ENCODE data around the gene CDC42EP4. TPM values are rescaled to one million over a fixed set of nuclear protein-coding genes. Genes with fewer than 3 reads are reported as not detected.
A peak's percentile ranks its signal among the peaks of the same experiment; 100 is the strongest.
"Not testable (repeated sequence)": the region's sequence is repeated elsewhere in the genome, so short reads cannot be mapped to it uniquely, and the experiment has no call there.

CDC42EP4 gene
- total RNA-seq, 2 experiments from 2014 or later = not detected

DNA sequence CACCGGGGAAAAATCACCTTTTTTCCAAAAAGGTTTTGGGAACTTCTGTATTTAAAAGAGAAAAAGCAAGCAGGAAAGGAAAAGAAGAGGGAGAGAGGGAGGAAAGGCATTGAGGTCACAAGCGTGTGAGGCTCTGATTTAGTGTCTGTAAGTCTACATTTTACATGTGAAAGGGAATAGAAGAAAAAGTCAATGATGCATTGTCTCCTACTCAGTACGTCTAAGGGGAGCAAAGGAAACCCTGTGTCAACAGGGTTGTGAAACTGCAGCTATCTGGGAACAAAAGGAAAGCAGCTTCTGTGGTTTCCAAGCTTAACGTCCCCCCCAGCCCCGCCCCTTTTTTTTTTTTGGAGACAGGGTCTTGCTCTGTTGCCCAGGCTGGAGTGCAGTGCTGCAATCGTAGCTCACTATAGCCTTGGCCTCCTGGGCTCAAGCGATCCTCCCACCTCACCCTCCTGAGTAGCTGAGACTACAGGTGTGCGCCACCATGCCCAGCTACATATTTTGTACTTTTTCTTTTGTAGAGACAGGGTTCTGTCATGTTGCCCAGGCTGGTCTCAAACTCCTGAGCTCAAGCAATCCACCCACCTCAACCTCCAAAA lies 1.8 kb upstream of the CDC42EP4 start:
- no peaks in the 10 kb centered on the region for H3K9me2 ChIP-seq (ENCODE audit: insufficient read depth, low read length)
- H4K20me1 ChIP-seq (ENCODE audit: insufficient read depth, low read length) = no peaks in the 10 kb centered on the region
- BruUV-seq (replicated peaks) = no TSS peak
- H3K79me2 ChIP-seq (ENCODE audit: insufficient read depth, low read depth, low read length) = no peaks in the 10 kb centered on the region
- ChIA-PET CTCF (ENCODE audit: unreplicated experiment) (no interaction called here), POLR2A (no interaction called here)
- H3K36me3 ChIP-seq (ENCODE audit: insufficient read depth, low read length) = no peaks in the 10 kb centered on the region
- H2AFZ ChIP-seq (ENCODE audit: low read length) = no peak overlapping the region
- no peaks in the 10 kb centered on the region for H3K9me3 ChIP-seq (ENCODE audit: low read length)
- TF ChIP-seq, protein P1, sequence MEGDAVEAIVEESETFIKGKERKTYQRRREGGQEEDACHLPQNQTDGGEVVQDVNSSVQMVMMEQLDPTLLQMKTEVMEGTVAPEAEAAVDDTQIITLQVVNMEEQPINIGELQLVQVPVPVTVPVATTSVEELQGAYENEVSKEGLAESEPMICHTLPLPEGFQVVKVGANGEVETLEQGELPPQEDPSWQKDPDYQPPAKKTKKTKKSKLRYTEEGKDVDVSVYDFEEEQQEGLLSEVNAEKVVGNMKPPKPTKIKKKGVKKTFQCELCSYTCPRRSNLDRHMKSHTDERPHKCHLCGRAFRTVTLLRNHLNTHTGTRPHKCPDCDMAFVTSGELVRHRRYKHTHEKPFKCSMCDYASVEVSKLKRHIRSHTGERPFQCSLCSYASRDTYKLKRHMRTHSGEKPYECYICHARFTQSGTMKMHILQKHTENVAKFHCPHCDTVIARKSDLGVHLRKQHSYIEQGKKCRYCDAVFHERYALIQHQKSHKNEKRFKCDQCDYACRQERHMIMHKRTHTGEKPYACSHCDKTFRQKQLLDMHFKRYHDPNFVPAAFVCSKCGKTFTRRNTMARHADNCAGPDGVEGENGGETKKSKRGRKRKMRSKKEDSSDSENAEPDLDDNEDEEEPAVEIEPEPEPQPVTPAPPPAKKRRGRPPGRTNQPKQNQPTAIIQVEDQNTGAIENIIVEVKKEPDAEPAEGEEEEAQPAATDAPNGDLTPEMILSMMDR (conservative IDR thresholded peaks at IDR 0.05; ENCODE audit: low read length) = no peak
- no peak for TF ChIP-seq EZH2phosphoT487 (IDR thresholded peaks at IDR 0.05; ENCODE audit: borderline replicate concordance, low read depth, low read length)
- no peak overlapping the region for H3K4me3 ChIP-seq (ENCODE audit: low read depth, low read length, poor library complexity, severe bottlenecking)
- H3K27ac ChIP-seq (ENCODE audit: low read depth, low read length, poor library complexity, severe bottlenecking) = no peak overlapping the region
- H3K4me2 ChIP-seq (ENCODE audit: low read length) = no peak overlapping the region
- H3K4me1 ChIP-seq (ENCODE audit: insufficient read depth, low read length, poor library complexity, severe bottlenecking) = no peaks in the 10 kb centered on the region
- intact Hi-C loops (cut with micrococcal nuclease; ENCODE audit: unreplicated experiment) = no loop called here
- DNase-seq (ENCODE audit: low spot score) = no peak

DNA sequence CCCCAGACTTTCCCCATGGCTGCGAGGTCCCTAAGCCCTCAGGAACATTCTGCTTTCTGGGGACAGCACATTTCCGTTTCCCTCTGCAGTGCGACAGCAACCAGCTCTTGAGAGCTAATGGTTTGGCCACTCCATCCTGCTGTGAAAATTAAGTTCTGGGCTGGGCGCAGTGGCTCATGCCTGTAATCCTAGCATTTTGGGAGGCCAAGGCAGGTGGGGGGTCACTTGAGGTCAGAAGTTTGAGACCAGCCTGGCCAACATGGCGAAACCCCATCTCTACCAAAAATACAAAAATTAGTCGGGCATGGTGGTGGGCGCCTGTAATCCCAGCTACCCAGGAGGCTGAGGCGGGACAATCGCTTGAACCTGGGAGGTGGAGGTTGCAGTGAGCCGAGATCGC lies 1.1 kb upstream of the CDC42EP4 start:
- DNase-seq (ENCODE audit: low spot score); BruUV-seq (replicated peaks); intact Hi-C loops (cut with micrococcal nuclease; ENCODE audit: unreplicated experiment); CTCF ChIA-PET (ENCODE audit: unreplicated experiment); H3K4me3 ChIP-seq (ENCODE audit: low read depth, low read length, poor library complexity, severe bottlenecking); POLR2A ChIA-PET; H3K79me2 ChIP-seq (ENCODE audit: insufficient read depth, low read depth, low read length); H4K20me1 ChIP-seq (ENCODE audit: insufficient read depth, low read length); H3K9me2 ChIP-seq (ENCODE audit: insufficient read depth, low read length); H3K36me3 ChIP-seq (ENCODE audit: insufficient read depth, low read length); H3K4me1 ChIP-seq (ENCODE audit: insufficient read depth, low read length, poor library complexity, severe bottlenecking); H2AFZ ChIP-seq (ENCODE audit: low read length); H3K9me3 ChIP-seq (ENCODE audit: low read length); H3K27ac ChIP-seq (ENCODE audit: low read depth, low read length, poor library complexity, severe bottlenecking); H3K4me2 ChIP-seq (ENCODE audit: low read length): not testable (repeated sequence)

DNA sequence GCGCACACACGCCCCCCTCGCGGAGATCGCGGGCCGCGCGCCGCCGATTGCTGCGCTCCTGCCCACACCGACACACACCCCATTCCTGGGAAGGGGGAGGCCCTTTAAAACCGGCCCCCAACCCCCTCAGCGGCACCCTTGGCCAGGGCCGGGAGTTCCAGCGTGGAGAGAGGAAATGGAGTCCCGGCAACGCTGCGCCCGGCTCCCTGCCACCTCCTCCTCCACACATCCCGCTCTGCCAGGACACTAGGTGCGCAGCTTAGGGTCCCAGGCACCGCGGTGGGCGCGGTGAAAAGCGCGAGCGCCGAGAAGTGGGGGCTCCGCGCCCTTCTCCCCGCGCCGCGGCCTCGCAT lies 397 bp downstream of the CDC42EP4 start:
- intact Hi-C loops (cut with micrococcal nuclease; ENCODE audit: unreplicated experiment) = no loop called here
- DNase-seq (ENCODE audit: low spot score) = no peak
- Histone ChIP-seq H3K27ac (ENCODE audit: low read depth, low read length, poor library complexity, severe bottlenecking) (no peak overlapping the region), H3K36me3 (ENCODE audit: insufficient read depth, low read length) (no peaks in the 10 kb centered on the region), H3K79me2 (ENCODE audit: insufficient read depth, low read depth, low read length) (no peaks in the 10 kb centered on the region), H3K9me2 (ENCODE audit: insufficient read depth, low read length) (no peaks in the 10 kb centered on the region), H3K4me1 (ENCODE audit: insufficient read depth, low read length, poor library complexity, severe bottlenecking) (no peaks in the 10 kb centered on the region), H2AFZ (ENCODE audit: low read length) (no peak overlapping the region), H3K4me3 (ENCODE audit: low read depth, low read length, poor library complexity, severe bottlenecking) (no peak overlapping the region), H3K9me3 (ENCODE audit: low read length) (no peaks in the 10 kb centered on the region), H3K4me2 (ENCODE audit: low read length) (peak overlapping the region; percentile 21; the same call in 1 of the 2 replicates), H4K20me1 (ENCODE audit: insufficient read depth, low read length) (no peaks in the 10 kb centered on the region)
- TF ChIP-seq, protein P1 (conservative IDR thresholded peaks at IDR 0.05; ENCODE audit: low read length) = no peak
- peak; percentile 45; the same call in 1 of the 2 replicates for TF ChIP-seq EZH2phosphoT487 (IDR thresholded peaks at IDR 0.05; ENCODE audit: borderline replicate concordance, low read depth, low read length)
- ChIA-PET POLR2A (no interaction called here), CTCF (ENCODE audit: unreplicated experiment) (no interaction called here)
- BruUV-seq (replicated peaks) = no TSS peak
